ENCODE results near the gene RIMS3.

The RIMS3 gene

GRCh38 chr1:40665335-40666171 lies at the start of gene RIMS3:
RIMS3 (minus strand) TSS chr1:40665682; CDS start chr1:40641925, 23,757 bp downstream.
- peak within 1 kb of the TSS; percentile 64 for H3K4me3 ChIP-seq (ENCODE audit: low read depth, low read length)
- TF ChIP-seq, protein P1, sequence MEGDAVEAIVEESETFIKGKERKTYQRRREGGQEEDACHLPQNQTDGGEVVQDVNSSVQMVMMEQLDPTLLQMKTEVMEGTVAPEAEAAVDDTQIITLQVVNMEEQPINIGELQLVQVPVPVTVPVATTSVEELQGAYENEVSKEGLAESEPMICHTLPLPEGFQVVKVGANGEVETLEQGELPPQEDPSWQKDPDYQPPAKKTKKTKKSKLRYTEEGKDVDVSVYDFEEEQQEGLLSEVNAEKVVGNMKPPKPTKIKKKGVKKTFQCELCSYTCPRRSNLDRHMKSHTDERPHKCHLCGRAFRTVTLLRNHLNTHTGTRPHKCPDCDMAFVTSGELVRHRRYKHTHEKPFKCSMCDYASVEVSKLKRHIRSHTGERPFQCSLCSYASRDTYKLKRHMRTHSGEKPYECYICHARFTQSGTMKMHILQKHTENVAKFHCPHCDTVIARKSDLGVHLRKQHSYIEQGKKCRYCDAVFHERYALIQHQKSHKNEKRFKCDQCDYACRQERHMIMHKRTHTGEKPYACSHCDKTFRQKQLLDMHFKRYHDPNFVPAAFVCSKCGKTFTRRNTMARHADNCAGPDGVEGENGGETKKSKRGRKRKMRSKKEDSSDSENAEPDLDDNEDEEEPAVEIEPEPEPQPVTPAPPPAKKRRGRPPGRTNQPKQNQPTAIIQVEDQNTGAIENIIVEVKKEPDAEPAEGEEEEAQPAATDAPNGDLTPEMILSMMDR (IDR thresholded peaks at IDR 0.05; ENCODE audit: insufficient read depth, low read depth, low read length, missing control alignments): peak; percentile 18
- DNase-seq (ENCODE audit: low read depth): peak; percentile 81

GRCh38 chr1:40712997-40713396 lies 47.5 kb upstream of the RIMS3 start:
- H3K4me3 ChIP-seq (ENCODE audit: low read depth, low read length): 0 out of 2 replicates have a peak overlapping the region, but pooled peaks have one; percentile 12
- TF ChIP-seq, protein P1 (IDR thresholded peaks at IDR 0.05; ENCODE audit: insufficient read depth, low read depth, low read length, missing control alignments): no peak
- peak; percentile 68 for DNase-seq (ENCODE audit: low read depth)

GRCh38 chr1:40712405-40712944 lies 47.0 kb upstream of the RIMS3 start:
- peak overlapping the region; percentile 75; the same call in 1 of the 2 replicates for H3K4me3 ChIP-seq (ENCODE audit: low read depth, low read length)
- TF ChIP-seq, protein P1 (IDR thresholded peaks at IDR 0.05; ENCODE audit: insufficient read depth, low read depth, low read length, missing control alignments): no peak
- DNase-seq (ENCODE audit: low read depth): no peak

GRCh38 chr1:40711465-40712404 lies 46.3 kb upstream of the RIMS3 start:
- DNase-seq (ENCODE audit: low read depth): peak; percentile 37
- peak overlapping the region; percentile 75 for H3K4me3 ChIP-seq (ENCODE audit: low read depth, low read length)
- TF ChIP-seq, protein P1 (IDR thresholded peaks at IDR 0.05; ENCODE audit: insufficient read depth, low read depth, low read length, missing control alignments): no peak

GRCh38 chr1:40710581-40711315 lies 45.3 kb upstream of the RIMS3 start:
- DNase-seq (ENCODE audit: low read depth): no peak
- TF ChIP-seq, protein P1 (IDR thresholded peaks at IDR 0.05; ENCODE audit: insufficient read depth, low read depth, low read length, missing control alignments): no peak
- peak overlapping the region; percentile 75 for H3K4me3 ChIP-seq (ENCODE audit: low read depth, low read length)

- no peak for DNase-seq (ENCODE audit: low read depth)
- peak overlapping the region; percentile 75 for H3K4me3 ChIP-seq (ENCODE audit: low read depth, low read length)
These were observed 44.4 kb upstream of the RIMS3 start for GRCh38 chr1:40709802-40710278.

More at GRCh38 chr1:40709802-40710278, 44.4 kb upstream of the RIMS3 start:
- TF ChIP-seq, protein P1 (IDR thresholded peaks at IDR 0.05; ENCODE audit: insufficient read depth, low read depth, low read length, missing control alignments): no peak

Data from GM12865 (cell line).